Stimulated activated CD4-positive, alpha-beta T cell treated with anti-CD3 and anti-CD28 coated beads, Interleukin-15, amount 100 ng/mL, for 24 hours (primary cell): ENCODE data around the gene NUP88.
A peak's percentile ranks its signal among the peaks of the same experiment; 100 is the strongest.

Source experiments
- DNase-seq: peaks from one replicate; pipeline ENCODE4 v3.0.0-alpha.2; 2020

NUP88 gene

DNA sequence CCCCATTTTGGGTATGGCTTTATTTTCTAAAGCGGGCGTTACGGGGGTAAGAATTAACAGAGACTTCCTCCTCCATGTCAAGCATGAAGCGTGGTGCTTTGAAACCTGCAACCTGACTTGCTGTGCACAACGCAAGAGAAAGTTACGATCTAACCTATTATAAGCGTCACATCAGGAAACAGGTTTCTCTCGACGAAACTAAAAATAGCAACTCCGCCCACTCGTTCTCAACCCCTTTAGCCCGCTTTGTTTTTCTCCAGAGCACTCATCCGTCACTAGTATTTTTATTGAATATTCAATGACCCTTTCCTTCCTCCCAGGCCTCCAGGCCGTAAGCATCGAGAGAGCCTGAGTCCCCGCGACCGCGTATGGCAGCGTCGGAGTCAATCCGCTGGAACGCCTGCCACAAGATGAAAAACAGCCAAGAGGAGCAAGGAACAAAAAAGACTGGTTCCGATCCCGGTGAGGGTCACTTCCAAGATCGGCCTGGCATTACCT is 555 bp downstream of the NUP88 start:
- DNase-seq, result peak; percentile 71

GRCh38 chr17:5416901-5417300 is 2.6 kb downstream of the NUP88 start:
- DNase-seq, result no peak

- DNase-seq, result no peak
Observed at GRCh38 chr17:5413682-5414081, 5.8 kb downstream of the NUP88 start.

GRCh38 chr17:5410594-5411272 is 8.7 kb downstream of the NUP88 start:
- DNase-seq, result no peak

DNA sequence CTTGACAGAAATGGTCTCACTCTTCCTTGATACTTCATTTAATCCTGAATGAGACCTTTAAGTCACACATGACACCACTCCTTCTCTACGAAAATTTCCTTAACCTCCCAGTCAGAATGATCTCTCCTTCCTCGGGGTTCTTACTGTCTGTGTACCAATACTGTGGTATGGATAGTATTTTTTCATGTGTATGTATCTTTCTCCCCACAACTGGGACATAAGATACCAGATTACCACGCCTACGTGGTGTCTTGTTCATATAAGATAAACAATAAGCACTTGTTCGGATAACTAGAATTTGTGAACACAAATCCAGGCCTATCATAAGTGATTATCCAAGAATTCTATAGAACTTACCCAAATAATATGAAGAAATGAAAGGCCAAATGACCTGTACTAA is 11.3 kb downstream of the NUP88 start:
- no peak for DNase-seq

DNA sequence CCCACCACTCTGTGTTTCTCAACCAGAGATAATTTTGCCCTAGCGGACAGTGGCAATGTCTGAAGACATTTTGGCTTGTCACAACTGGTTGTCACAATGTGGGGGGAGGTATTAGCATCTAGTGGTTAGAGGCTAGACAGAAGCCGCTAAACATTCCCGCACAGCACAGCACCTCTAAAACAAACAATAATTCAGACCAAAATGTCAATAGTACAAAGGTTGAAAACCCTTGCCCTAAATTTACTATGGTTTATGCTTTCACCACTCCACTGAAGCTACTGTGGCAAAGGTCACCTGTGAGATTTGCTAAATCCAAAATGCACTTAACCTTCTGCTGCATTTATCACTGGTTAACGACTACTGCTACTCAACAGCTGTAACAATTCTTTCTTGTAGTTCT is 14.1 kb downstream of the NUP88 start:
- no peak for DNase-seq

GRCh38 chr17:5399767-5400166 is 19.7 kb downstream of the NUP88 start:
- no peak for DNase-seq

- no peak for DNase-seq
Observed at GRCh38 chr17:5396612-5397011, 22.9 kb downstream of the NUP88 start.

DNA sequence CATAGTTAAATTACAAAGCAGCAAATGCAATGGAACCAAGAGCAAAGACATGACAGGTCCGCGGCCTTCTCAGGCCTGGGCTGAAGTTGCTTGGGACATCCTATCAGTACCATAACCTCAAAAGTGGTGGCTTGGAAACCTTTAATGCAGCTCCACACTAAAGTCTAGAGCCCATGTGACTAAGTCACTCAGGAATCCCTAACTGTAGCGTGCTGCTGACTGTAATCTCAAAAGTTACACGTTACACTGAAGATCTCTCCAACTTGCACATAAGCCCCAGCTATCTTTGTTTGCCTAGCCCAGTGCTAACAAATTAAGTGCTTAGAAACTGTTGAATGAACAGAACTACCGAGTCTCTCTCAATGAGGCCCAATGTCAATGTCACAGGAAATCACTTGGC is 27.8 kb downstream of the NUP88 start:
- no peak for DNase-seq

- DNase-seq, result no peak
Observed at GRCh38 chr17:5381542-5381941, 37.9 kb downstream of the NUP88 start.

GRCh38 chr17:5380491-5381135 is 38.8 kb downstream of the NUP88 start:
- DNase-seq, result no peak

GRCh38 chr17:5379351-5380107 is 39.9 kb downstream of the NUP88 start:
- DNase-seq, result no peak

DNA sequence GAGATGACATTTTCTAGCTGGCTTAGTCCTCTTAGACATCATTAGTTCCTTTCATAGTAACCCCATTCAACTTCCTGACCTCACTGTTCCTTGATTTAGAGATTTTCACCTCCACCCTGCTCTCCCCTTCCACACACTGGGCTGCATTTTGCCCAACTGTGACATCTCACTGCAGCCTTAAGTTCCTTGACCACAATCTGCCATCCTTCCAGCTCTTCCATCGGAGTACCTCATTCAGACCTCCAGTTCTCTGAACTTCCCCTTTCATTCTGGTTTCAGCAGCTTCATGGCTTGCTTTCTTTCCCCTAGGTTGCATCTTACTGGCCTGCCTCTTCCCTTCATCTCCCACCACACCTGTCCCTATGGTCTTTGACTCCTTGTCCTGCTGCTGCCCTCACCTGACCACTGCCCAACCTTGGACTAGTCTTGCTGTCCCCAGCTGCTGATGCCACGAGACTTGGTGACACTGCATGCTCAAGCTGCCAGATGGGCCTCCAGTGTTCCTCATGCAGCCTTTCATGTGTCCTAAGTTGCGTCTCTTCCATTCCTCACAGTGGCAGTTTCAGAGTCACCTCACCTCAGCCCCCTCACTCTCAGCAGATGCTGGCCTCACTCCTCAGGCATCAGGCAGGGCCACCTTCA is 40.8 kb downstream of the NUP88 start:
- DNase-seq, result no peak

DNA sequence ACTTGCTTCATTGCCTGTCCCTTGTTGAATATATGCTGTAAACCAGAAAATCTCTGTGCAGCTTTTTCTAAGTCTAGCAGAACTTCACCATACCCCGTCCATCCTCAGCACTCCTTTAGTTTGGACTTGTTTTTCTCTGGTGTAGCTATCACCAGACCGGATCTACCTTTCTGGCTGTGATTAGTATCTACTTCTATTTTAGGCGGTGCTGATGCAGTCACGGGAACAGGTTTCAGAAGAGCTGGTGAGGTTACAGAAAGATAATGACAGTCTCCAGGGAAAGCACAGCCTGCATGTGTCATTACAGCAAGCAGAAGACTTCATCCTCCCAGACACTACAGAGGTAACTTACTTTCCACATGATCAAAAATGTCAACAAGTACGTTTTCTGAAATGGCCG is 46.4 kb downstream of the NUP88 start:
- DNase-seq, result no peak

GRCh38 chr17:5370411-5370810 is 49.1 kb downstream of the NUP88 start:
- DNase-seq, result no peak

DNA sequence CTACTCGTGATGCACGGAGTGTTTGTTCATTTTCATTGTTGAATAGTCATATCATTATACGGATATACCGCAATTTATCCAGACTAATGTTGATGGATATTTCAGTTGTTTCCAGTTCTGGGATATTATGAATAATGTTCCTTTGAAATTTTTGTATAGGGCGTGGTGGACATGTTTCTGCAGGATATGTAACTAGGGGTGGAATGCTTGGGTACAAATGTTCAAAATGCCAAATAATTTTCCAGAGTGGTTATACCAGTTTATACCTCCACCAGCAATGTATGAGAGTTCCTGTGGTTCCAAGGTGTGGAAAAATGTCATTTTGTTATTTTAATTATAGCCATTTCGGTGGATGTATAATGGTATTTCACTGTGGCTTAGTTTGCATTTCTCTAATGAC is 53.6 kb downstream of the NUP88 start:
- DNase-seq, result no peak

DNA sequence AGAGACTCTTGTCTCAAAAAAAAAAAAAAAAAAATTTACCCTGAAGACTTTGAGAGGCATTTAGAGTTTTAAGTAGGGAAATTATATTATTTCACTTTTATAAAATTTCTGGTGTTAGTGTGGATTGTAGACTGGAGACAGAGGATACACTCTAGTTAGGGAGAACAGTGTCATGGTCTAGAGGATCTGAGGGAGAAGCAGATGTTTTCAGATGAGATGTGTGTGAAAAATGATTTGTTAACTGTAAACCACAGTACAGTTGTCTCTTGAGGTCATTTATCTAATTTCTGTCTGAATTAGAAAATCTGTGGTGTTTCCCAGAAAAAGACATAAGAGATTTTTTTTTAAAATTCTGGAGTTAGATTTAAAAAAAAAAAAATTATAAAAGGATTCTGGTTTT is 54.8 kb downstream of the NUP88 start:
- no peak for DNase-seq

DNA sequence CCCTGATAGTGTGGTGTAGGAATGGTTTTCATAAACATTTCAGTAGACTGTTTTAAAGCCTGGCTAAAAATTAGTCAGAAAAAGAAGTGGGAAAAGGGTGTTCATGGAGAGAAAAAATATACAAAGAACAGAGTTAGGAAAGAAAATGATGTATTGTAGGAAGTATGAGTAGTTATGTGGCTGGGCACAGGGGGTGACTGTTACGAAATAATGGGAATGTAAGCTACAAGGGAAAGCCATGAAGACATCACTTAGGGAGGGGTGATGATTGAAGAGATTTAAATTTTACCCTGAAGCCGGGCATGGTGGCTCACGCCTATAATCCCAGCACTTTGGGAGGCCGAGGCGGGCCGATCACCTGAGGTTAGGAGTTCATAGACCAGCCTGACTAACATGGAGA is 55.3 kb downstream of the NUP88 start:
- no peak for DNase-seq

DNA sequence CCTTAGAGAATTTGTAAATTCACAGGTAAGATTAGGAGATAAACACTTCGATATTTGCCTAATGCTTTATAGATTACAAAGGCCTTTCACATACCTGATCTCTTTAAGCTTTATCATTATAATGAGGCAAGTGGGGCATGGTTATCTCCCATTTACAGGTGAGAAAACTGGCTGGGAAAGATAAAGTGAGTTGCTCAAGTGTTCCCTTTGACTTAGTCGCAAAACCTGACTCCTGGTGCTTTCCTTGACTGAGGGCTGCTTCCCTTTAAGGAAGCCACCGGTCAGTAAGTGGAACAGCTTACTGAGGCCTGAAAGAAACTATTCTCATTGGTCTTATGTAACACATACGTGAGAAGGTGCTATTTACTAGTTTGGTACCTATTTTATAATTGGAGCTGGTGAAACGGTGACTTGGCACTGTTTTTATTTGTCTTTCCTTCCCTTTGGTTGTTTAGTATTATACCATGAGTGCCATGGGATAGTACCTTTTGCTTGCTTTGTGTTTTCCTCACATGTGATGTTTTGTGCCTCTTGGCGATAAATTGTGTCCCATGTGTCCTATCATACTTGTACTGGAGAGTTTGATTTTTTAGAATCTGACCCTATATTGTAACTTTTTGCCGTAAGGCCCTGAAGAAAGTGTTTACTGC is 57.2 kb downstream of the NUP88 start:
- no peak for DNase-seq

DNA sequence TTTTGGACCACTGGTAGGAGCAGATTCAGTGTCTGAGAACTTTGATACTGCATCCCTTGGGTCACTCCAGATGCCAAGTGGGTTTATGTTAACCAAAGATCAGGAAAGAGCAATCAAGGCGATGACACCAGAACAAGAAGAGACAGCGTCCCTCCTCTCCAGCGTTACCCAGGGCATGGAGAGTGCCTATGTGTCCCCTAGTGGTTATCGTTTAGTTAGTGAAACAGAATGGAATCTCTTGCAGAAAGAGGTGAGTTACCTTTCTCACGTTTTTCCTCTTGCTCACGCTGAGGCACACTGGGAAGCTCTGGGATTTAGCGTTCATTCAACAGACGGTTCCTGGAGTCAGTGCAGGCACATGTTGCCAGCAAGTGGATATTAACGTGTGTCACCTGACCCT is 58.0 kb downstream of the NUP88 start:
- DNase-seq, result no peak

GRCh38 chr17:5355421-5356129 is 63.9 kb downstream of the NUP88 start:
- no peak for DNase-seq

DNA sequence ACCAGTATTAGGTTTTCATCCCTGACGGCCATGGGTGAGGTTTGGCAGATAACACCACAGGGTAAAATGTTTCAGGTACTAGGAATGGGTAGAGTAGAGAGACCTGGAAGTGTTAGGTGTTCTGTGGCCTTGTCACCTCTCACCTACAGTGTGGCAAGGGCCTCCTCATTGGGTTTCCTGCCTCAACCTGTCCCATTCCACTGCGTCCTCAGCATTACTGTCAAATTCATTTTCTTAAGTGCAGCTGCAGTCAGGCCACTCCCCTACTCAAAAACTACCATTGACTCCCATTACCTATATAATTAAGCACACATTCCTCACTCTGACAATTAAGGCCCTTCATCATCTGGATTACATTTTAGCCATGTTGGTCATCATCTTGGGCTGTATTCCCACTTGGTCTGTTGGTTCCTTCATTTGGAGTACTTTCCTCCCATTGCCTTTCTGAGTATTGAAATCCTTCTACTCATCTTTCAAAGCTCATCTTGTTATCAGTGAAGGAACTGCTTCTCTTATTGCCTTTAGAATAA is 64.5 kb downstream of the NUP88 start:
- no peak for DNase-seq
